Measurements from ENCODE around the gene EPHA1.

EPHA1 gene

DNA sequence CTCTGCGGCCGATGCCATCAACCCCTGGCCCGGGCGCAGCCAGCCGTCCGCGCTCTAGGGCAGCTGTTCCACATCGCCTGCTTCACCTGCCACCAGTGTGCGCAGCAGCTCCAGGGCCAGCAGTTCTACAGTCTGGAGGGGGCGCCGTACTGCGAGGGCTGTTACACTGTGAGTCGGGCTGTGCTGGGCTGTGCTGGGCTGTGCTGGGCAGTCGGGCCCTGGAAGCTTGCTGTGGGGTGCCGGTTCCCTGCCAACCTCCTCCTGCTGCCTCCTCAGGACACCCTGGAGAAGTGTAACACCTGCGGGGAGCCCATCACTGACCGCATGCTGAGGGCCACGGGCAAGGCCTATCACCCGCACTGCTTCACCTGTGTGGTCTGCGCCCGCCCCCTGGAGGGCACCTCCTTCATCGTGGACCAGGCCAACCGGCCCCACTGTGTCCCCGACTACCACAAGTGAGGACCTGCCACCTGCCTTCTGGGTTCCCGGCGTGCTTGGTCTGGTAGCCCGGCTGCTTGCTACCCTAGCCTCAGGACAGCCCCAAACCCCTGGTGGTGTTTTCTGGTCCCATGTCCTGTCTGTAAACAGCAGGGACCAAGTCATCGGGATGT lies 20.1 kb downstream of the EPHA1 start:
- H3K4me3 ChIP-seq (ENCODE audit: low read depth, low read length) = no peak overlapping the region
- DNase-seq (ENCODE audit: low read depth) = no peak
- TF ChIP-seq, protein P1, sequence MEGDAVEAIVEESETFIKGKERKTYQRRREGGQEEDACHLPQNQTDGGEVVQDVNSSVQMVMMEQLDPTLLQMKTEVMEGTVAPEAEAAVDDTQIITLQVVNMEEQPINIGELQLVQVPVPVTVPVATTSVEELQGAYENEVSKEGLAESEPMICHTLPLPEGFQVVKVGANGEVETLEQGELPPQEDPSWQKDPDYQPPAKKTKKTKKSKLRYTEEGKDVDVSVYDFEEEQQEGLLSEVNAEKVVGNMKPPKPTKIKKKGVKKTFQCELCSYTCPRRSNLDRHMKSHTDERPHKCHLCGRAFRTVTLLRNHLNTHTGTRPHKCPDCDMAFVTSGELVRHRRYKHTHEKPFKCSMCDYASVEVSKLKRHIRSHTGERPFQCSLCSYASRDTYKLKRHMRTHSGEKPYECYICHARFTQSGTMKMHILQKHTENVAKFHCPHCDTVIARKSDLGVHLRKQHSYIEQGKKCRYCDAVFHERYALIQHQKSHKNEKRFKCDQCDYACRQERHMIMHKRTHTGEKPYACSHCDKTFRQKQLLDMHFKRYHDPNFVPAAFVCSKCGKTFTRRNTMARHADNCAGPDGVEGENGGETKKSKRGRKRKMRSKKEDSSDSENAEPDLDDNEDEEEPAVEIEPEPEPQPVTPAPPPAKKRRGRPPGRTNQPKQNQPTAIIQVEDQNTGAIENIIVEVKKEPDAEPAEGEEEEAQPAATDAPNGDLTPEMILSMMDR (IDR thresholded peaks at IDR 0.05; ENCODE audit: low read depth, low read length, missing control alignments) = no peak
- in situ Hi-C loops (cut with HindIII; ENCODE audit: low sequenced_read_pairs) = no loop called here

DNA sequence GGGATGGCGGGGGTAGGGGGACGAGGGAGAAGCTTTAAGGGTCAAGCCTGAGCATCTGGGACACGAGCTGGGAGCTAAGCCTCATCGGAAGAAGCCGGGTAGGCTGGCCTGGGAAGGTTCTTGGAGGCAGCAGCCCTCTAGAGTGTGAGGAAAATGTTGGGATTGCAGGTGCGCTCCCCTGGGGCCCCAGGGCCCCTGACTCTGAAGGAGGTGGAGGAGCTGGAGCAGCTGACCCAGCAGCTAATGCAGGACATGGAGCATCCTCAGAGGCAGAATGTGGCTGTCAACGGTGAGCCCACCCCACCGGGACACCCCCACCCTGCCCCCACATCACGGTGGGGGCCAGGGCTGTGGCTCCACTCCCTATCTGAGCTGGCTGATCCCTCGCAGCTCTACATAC lies 20.6 kb downstream of the EPHA1 start:
- in situ Hi-C loops (cut with HindIII; ENCODE audit: low sequenced_read_pairs) = no loop called here
- no peak overlapping the region for H3K4me3 ChIP-seq (ENCODE audit: low read depth, low read length)
- no peak for DNase-seq (ENCODE audit: low read depth)
- TF ChIP-seq, protein P1 (IDR thresholded peaks at IDR 0.05; ENCODE audit: low read depth, low read length, missing control alignments) = no peak

DNA sequence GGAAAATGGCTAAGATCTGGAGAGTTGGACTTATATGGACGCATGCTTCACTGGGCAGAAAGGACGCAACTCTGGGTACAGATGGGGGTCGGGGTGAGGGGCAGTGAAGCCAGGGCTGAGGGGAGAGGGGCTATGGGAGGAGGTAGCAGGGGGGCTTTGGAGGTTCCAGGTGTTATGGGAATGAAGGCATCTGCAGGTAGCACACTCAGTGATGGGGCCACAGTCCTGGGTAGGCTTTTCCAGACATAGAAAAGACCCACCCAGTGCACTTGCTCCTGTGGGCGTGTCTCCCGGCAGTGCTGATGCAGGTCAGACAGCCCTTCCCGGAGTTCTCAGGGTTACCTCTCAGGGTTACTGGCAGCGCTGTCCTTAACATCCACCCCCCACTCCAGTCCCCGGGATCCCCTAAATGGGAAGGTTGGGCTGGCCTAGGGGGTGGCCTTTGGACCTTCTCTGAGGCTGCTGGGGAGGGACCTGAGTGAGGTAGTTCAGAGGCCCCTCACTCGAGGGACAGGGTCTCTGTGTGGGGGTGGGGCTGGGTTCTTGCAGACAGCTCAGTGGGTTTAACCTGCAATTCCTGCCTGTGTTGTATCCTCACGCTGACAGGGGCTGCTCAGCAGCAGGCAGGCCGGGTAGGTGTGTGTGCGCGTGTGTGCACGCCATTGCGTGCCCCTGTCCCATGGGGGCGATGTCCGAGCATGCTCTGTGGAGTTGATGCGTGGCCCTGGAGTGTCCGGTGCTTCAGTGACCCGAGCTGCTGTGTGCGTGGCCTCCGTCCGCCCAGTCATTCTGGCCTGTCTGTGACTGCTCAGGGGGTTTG lies 21.3 kb downstream of the EPHA1 start:
- no peak for DNase-seq (ENCODE audit: low read depth)

DNA sequence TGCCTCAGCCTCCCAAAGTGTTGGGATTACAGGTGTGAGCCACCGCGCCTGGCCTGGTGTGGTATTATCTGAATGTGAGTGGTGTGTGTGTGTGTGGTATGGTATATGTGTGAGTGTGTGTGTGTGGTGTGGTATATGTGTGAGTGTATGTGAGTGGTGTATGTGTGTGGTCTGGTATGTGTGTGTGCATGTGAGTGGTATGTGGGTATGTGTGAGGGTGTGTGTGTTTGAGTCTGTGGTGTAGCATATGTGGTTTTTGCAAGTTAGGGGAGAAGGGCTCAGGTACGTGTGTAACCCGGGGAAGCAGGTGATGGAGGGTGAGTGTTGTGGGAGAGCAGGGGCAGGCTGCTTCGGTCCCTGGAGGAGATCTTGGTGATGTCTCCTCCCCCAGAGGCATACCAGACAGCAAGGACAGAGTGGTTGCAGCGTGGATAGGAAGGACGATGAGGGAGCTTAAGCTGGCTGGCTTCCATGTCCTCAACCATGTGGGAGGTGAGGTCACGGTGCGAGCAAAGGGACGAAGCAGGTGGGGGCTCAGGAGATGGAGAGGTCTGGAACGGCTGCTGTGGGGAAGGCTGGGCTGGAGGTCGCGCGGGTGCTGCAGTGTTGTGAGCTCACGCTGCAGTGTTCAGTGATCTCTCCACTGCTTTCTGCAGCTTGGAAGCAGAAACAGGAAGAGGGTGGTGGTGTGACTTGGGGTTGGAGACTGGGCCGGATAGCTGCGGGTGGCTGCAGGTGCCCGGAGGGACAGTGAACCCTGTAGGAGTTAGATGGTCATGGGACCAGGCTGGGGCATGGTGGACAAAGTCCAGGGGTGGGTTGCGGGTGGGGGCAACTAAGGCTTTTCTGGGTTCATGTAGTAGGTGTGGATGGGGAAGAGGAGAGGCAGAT lies 22.5 kb downstream of the EPHA1 start:
- DNase-seq (ENCODE audit: low read depth) = no peak
- in situ Hi-C loops (cut with HindIII; ENCODE audit: low sequenced_read_pairs) = no loop called here
- no peak overlapping the region for H3K4me3 ChIP-seq (ENCODE audit: low read depth, low read length)
- TF ChIP-seq, protein P1 (IDR thresholded peaks at IDR 0.05; ENCODE audit: low read depth, low read length, missing control alignments) = no peak

More for the DNA sequence above, 21.3 kb downstream of the EPHA1 start:
- TF ChIP-seq, protein P1 (IDR thresholded peaks at IDR 0.05; ENCODE audit: low read depth, low read length, missing control alignments) = peak; percentile 12
- in situ Hi-C loops (cut with HindIII; ENCODE audit: low sequenced_read_pairs) = no loop called here
- no peak overlapping the region for H3K4me3 ChIP-seq (ENCODE audit: low read depth, low read length)

DNA sequence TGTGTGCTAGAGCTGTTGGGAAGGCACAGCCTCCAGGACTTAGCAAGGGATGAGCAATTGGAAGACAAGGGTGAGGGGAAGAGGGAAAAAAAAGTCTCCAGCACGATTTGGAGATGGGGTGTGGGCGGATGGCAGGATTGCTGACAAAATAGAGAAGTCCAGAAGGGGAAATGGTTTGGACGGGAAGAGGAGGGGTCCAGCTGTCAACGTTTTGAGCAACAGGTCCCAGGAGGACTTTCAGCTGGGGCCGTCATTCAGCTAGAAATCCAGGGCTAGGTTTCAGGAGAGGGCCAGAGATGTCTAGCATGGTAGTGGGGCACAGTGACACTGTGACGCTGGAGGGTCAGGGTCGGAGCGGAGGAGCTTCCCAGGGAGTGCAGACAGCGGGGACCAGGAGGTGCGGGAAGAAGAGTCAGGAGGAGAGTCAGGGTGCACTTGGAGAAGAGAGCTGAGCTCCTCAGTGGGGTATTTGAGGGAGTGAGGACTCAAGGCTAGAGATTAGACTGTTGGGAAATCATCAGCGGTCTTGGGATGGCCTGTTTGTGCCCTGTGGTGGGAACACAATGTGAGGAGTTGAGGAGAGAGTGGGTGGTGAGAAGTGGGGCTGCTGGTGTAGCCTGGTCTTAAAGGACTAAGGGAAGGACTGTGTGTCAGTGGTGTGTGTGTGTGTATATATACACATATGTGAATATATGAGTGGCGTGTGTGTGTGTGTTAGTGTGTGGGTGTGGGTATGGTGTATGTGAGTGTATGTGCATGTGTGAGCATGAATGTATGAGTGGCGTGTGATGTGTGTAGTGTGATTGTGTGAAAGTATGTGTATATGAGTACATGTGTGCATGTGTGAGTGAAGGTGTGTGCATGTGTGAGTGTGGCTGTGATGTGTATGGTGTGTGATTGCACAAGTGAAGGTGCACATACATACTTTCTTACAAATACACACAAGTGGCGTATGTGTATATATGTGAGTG lies 23.7 kb downstream of the EPHA1 start:
- no peak for DNase-seq (ENCODE audit: low read depth)
- H3K4me3 ChIP-seq (ENCODE audit: low read depth, low read length) = peak overlapping the region; percentile 78
- in situ Hi-C loops (cut with HindIII; ENCODE audit: low sequenced_read_pairs) = no loop called here
- TF ChIP-seq, protein P1 (IDR thresholded peaks at IDR 0.05; ENCODE audit: low read depth, low read length, missing control alignments) = no peak

Data from astrocyte of the cerebellum (primary cell).